Mesendoderm (in vitro differentiated cells): ENCODE measurements around the gene NNAT.
"Not testable (repeated sequence)": the region's sequence is repeated elsewhere in the genome, so short reads cannot be mapped to it uniquely, and the experiment has no call there.

ENCODE experiments used
- DNase-seq: peaks from one replicate; pipeline ENCODE4 v3.0.0; 2013
- H2AK5ac ChIP-seq: 2 replicates; pipeline ENCODE4 v1.6.1; 2013; ENCODE audit warnings: low read length, inconsistent platforms
- H2BK120ac ChIP-seq: 2 replicates; pipeline ENCODE4 v1.6.1; 2013; ENCODE audit warnings: low read depth, mild to moderate bottlenecking, low read length, moderate library complexity, mixed read lengths
- H2BK15ac ChIP-seq: replicated peaks from 2 replicates; pipeline ENCODE4 v1.6.1; 2013; ENCODE audit warnings: low read depth, mild to moderate bottlenecking, moderate library complexity
- H2BK5ac ChIP-seq: 2 replicates; pipeline ENCODE4 v1.6.1; 2013; ENCODE audit warnings: low read length, inconsistent platforms
- H3K18ac ChIP-seq: 2 replicates; pipeline ENCODE4 v1.6.1; 2013; ENCODE audit warnings: mild to moderate bottlenecking, low read length, mixed read lengths
- H3K23ac ChIP-seq: one replicate; pipeline ENCODE4 v1.6.1; 2013; ENCODE audit warnings: low read length
- H3K27ac ChIP-seq: 2 replicates; pipeline ENCODE4 v1.5.1; 2013; ENCODE audit warnings: low read depth, mild to moderate bottlenecking, inconsistent platforms, low read length, moderate library complexity
- H3K27me3 ChIP-seq: 2 replicates; pipeline ENCODE4 v1.6.1; 2013; ENCODE audit warnings: low read length, control low read depth, mild to moderate bottlenecking, inconsistent platforms; ENCODE audit not compliant: insufficient read depth, poor library complexity
- H3K36me3 ChIP-seq: 2 replicates; pipeline ENCODE4 v1.6.1; 2013; ENCODE audit warnings: low read length, inconsistent platforms; ENCODE audit not compliant: control insufficient read depth, insufficient read depth
- H3K4ac ChIP-seq: one replicate; pipeline ENCODE4 v1.6.1; 2013; ENCODE audit warnings: low read depth, mild to moderate bottlenecking, low read length, moderate library complexity
- H3K4me1 ChIP-seq: 2 replicates; pipeline ENCODE4 v1.6.1; 2013; ENCODE audit warnings: low read depth, low read length, inconsistent platforms; ENCODE audit not compliant: control insufficient read depth
- H3K4me2 ChIP-seq: 2 replicates; pipeline ENCODE4 v1.6.1; 2013; ENCODE audit warnings: low read length
- H3K4me3 ChIP-seq: 2 replicates; pipeline ENCODE4 v1.5.1; 2013; ENCODE audit warnings: mild to moderate bottlenecking, low read length
- H3K56ac ChIP-seq: one replicate; pipeline ENCODE4 v1.6.1; 2013; ENCODE audit warnings: low read length
- H3K79me1 ChIP-seq: 2 replicates; pipeline ENCODE4 v1.6.1; 2013; ENCODE audit warnings: low read length, inconsistent platforms
- H3K79me2 ChIP-seq: 2 replicates; pipeline ENCODE4 v1.6.1; 2013; ENCODE audit warnings: mild to moderate bottlenecking, low read length; ENCODE audit not compliant: control insufficient read depth, insufficient read depth
- H3K9ac ChIP-seq: 2 replicates; pipeline ENCODE4 v1.6.1; 2013; ENCODE audit warnings: low read length, inconsistent platforms
- H4K5ac ChIP-seq: one replicate; pipeline ENCODE4 v1.6.1; 2013; ENCODE audit warnings: low read length
- H4K8ac ChIP-seq: one replicate; pipeline ENCODE4 v1.6.1; 2013; ENCODE audit warnings: low read depth, mild to moderate bottlenecking, control low read depth, low read length, moderate library complexity
- WGBS: extraction: QIAGEN DNeasy Blood & Tissue Kit; methylation state at CpG from one replicate; pipeline ENCODE4 v1.1.7; 2013; ENCODE audit warnings: low lambda C conversion rate, missing lambda C conversion rate; ENCODE audit not compliant: insufficient coverage; ENCODE audit errors: extremely low coverage; 5-methylcytosine and 5-hydroxymethylcytosine counted together

Gene NNAT

GRCh38 chr20:37554721-37555298, 33.8 kb downstream of the NNAT start:
- not testable (repeated sequence) for H4K5ac ChIP-seq, H4K8ac ChIP-seq, H3K27me3 ChIP-seq, H2BK15ac ChIP-seq, H2BK120ac ChIP-seq, H3K79me1 ChIP-seq, H3K36me3 ChIP-seq, H3K9ac ChIP-seq, H3K79me2 ChIP-seq, H3K23ac ChIP-seq, H3K4me2 ChIP-seq, H3K27ac ChIP-seq, H3K18ac ChIP-seq, H3K4me1 ChIP-seq, H2BK5ac ChIP-seq, DNase-seq, H3K4me3 ChIP-seq, H2AK5ac ChIP-seq, H3K4ac ChIP-seq, H3K56ac ChIP-seq
- WGBS: no CpG with 5 or more reads among the region's 13 CpGs

DNA sequence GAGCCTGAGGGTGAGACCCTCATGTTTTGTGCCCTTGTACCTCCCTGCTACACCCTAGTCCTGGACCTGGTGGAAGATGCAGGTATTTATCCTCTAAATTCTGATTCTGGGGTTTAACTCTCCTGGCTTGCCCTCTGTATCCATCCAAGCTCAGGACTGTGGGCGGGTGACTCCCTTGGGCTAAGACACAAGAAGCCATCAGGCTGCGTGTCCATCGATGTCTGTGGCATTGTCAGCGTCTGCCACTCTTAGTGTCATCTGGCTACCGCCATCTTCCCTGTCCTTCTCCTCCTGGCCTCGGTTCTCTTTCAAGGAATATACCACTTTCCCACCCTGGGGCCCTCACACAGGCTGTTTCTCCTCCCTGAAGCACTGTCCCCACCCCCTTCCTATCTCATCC, 35.5 kb downstream of the NNAT start:
- Histone ChIP-seq H4K5ac (no peak overlapping the region), H2AK5ac (no peak overlapping the region), H2BK5ac (no peak overlapping the region), H3K27ac (no peak overlapping the region), H3K23ac (no peak overlapping the region), H4K8ac (no peak overlapping the region), H3K4ac (no peak overlapping the region), H2BK15ac (no peak overlapping the region), H3K9ac (no peak overlapping the region), H3K4me2 (no peak overlapping the region), H3K27me3 (no peaks in the 10 kb centered on the region), H2BK120ac (no peak overlapping the region), H3K18ac (no peak overlapping the region), H3K4me3 (no peak overlapping the region), H3K79me2 (no peaks in the 10 kb centered on the region), H3K36me3 (no peaks in the 10 kb centered on the region), H3K79me1 (no peaks in the 10 kb centered on the region), H3K56ac (no peak overlapping the region), H3K4me1 (no peaks in the 10 kb centered on the region)
- no CpG with 5 or more reads among the region's 6 CpGs for WGBS
- no peak for DNase-seq

DNA sequence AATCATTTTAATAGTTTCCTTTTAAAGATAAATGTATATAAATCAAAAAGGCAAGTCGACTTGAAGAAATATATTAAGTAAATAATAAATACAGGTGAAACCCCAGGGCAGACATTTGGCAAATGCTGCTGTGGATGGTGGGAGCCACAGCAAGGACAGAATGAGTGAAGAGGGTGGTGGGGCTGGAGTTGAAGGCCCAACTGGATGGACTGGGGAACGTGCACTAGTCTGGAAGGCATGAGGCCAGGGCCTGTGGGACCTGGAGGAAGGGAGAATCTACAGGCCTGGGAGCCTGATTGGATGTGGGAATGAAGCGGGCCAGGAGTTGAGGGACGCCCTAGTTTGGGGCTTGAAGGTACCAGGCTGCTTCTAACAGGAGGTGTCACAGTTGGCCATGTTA, 37.3 kb downstream of the NNAT start:
- Histone ChIP-seq H3K56ac (no peak overlapping the region), H3K27me3 (no peaks in the 10 kb centered on the region), H3K27ac (no peak overlapping the region), H3K18ac (no peak overlapping the region), H3K4me2 (no peak overlapping the region), H3K4me1 (no peaks in the 10 kb centered on the region), H3K4ac (no peak overlapping the region), H3K79me2 (no peaks in the 10 kb centered on the region), H2AK5ac (no peak overlapping the region), H3K79me1 (no peaks in the 10 kb centered on the region), H3K9ac (no peak overlapping the region), H3K4me3 (no peak overlapping the region), H4K8ac (no peak overlapping the region), H4K5ac (no peak overlapping the region), H3K23ac (no peak overlapping the region), H3K36me3 (no peaks in the 10 kb centered on the region), H2BK120ac (no peak overlapping the region), H2BK15ac (no peak overlapping the region), H2BK5ac (no peak overlapping the region)
- WGBS: no CpG with 5 or more reads among the region's 4 CpGs
- DNase-seq: no peak

GRCh38 chr20:37558779-37559178, 37.7 kb downstream of the NNAT start:
- Histone ChIP-seq H2AK5ac (no peak overlapping the region), H3K23ac (no peak overlapping the region), H3K4ac (no peak overlapping the region), H3K36me3 (no peaks in the 10 kb centered on the region), H3K79me1 (no peaks in the 10 kb centered on the region), H3K56ac (no peak overlapping the region), H3K79me2 (no peaks in the 10 kb centered on the region), H4K5ac (no peak overlapping the region), H2BK5ac (no peak overlapping the region), H2BK120ac (no peak overlapping the region), H3K18ac (no peak overlapping the region), H3K4me3 (no peak overlapping the region), H3K27ac (no peak overlapping the region), H3K9ac (no peak overlapping the region), H3K4me2 (no peak overlapping the region), H3K27me3 (no peaks in the 10 kb centered on the region), H2BK15ac (no peak overlapping the region), H3K4me1 (no peaks in the 10 kb centered on the region), H4K8ac (no peak overlapping the region)
- DNase-seq: no peak
- WGBS: no CpG with 5 or more reads among the region's 4 CpGs

DNA sequence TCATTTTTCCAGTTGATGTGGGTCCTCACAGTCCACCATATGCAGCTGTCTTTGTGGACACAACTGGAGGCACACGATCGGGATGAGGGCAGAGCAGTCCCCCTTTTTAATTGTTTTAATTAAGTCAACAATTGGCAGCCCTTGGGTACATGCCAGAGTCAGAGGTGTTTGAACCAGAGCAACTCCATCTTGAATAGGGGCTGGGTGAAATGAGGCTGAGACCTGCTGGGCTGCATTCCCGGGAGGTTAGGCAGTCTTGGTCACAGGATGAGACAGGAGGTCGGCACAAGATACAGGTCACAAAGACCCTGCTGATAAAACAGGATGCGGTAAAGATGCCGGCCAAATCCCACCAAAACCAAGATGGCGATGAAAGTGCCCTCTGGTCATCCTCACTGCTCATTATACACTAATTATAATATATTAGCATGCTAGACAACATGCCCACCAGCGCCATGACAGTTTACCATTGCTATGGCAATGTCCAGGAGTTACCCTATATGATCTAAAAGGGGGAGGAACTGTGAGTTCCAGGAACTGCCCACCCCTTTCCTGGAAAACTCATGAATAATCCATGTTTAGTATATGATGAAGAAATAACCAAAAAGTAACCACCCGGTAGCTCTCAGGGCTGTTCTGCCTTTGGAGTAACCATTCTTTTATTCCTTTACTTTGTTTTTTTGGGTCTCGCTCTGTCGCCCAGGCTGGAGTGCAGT, 38.4 kb downstream of the NNAT start:
- H3K79me1 ChIP-seq: no peaks in the 10 kb centered on the region
- no peak overlapping the region for H2BK5ac ChIP-seq
- no peak overlapping the region for H3K56ac ChIP-seq
- H3K27ac ChIP-seq: no peak overlapping the region
- no peak overlapping the region for H2BK120ac ChIP-seq
- WGBS: no CpG with 5 or more reads among the region's 11 CpGs
- no peak overlapping the region for H3K9ac ChIP-seq
- H2AK5ac ChIP-seq: no peak overlapping the region
- H2BK15ac ChIP-seq: no peak overlapping the region
- no peaks in the 10 kb centered on the region for H3K4me1 ChIP-seq
- no peaks in the 10 kb centered on the region for H3K27me3 ChIP-seq
- no peak overlapping the region for H3K4me3 ChIP-seq
- H4K8ac ChIP-seq: no peak overlapping the region
- H3K4me2 ChIP-seq: no peak overlapping the region
- DNase-seq: no peak
- no peak overlapping the region for H3K23ac ChIP-seq
- H3K4ac ChIP-seq: no peak overlapping the region
- H4K5ac ChIP-seq: no peak overlapping the region
- H3K18ac ChIP-seq: no peak overlapping the region
- no peaks in the 10 kb centered on the region for H3K79me2 ChIP-seq
- no peaks in the 10 kb centered on the region for H3K36me3 ChIP-seq

GRCh38 chr20:37560629-37561028, 39.6 kb downstream of the NNAT start:
- no peak overlapping the region for H3K27ac ChIP-seq
- no peak overlapping the region for H3K4me2 ChIP-seq

More at GRCh38 chr20:37560629-37561028, 39.6 kb downstream of the NNAT start:
- H3K36me3 ChIP-seq: no peaks in the 10 kb centered on the region
- no peak overlapping the region for H3K4ac ChIP-seq
- H3K9ac ChIP-seq: no peak overlapping the region
- no peak overlapping the region for H3K23ac ChIP-seq
- no peak for DNase-seq
- no CpG with 5 or more reads among the region's 4 CpGs for WGBS
- H2BK15ac ChIP-seq: no peak overlapping the region
- no peaks in the 10 kb centered on the region for H3K79me2 ChIP-seq
- no peaks in the 10 kb centered on the region for H3K79me1 ChIP-seq
- no peak overlapping the region for H3K4me3 ChIP-seq
- H2BK120ac ChIP-seq: no peak overlapping the region
- no peak overlapping the region for H2BK5ac ChIP-seq
- no peak overlapping the region for H4K5ac ChIP-seq
- no peak overlapping the region for H3K56ac ChIP-seq
- no peak overlapping the region for H4K8ac ChIP-seq
- H3K18ac ChIP-seq: no peak overlapping the region
- H2AK5ac ChIP-seq: no peak overlapping the region
- H3K4me1 ChIP-seq: no peaks in the 10 kb centered on the region
- no peaks in the 10 kb centered on the region for H3K27me3 ChIP-seq
